ENCODE measurements around the gene AFMID. TPM values are rescaled to one million over a fixed set of nuclear protein-coding genes. Genes with fewer than 3 reads are reported as not detected.
"Not testable (repeated sequence)": the region's sequence is repeated elsewhere in the genome, so short reads cannot be mapped to it uniquely, and the experiment has no call there.

Gene AFMID, protein sequence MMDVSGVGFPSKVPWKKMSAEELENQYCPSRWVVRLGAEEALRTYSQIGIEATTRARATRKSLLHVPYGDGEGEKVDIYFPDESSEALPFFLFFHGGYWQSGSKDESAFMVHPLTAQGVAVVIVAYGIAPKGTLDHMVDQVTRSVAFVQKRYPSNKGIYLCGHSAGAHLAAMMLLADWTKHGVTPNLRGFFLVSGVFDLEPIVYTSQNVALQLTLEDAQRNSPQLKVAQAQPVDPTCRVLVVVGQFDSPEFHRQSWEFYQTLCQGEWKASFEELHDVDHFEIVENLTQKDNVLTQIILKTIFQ
- 10 to 100 TPM; 50.4 to 82.3 (median 60.4) TPM for polyA plus RNA-seq (ENCODE audit: insufficient read length in 4 of 4)

DNA sequence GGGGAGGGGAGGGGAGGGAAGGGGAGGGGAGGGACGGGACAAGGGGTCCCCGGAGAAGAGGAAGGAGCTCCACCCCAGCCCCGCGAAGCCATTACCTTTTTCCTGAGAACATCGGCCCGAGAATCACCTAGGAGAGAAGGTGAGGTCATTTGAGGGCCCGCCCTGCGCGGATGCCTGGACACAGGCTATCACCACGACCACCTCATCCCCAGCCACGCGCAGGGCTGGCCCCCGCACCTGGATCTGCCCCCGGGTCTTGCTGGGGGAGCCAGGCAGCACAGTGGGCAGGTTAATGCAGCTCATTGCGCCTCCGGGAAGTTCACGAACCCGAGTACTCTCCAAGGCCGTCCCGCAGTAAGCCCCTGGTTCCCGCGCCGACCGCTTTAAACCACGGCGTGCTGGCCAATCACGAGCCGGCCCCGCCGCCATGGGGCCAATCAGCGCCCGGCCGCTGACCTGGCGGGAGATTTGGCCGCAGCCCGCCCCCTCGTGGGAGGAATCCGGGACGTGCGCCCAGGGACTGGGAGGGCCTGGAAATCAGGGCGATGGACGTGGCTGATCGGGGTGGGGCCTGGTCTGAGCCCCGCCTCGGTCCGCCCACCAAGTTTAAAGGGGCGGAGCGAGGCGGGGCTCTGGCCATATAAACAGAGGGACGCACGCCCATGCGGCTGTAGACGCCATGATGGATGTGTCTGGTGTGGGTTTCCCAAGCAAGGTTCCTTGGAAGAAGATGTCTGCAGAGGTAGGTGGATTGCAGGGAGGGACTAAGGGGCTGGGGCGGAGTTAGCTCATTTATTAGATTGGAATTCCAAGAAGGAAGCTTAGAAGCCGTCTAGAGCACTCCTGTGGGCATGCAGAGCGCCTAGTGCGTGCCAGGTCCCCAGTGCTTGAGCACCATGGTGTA, at the start of gene AFMID, which contains the start of gene TK1:
Gene AFMID (plus strand): TSS at position 671 of the 904 bp plus-strand sequence. CDS start 9 bp downstream, at position 680.
Gene TK1 (minus strand): TSS at position 361 of the 904 bp plus-strand sequence. CDS start 58 bp downstream, at position 303.
- peak; percentile 84 to 94 (median 91) for DNase-seq (ENCODE audit: low read depth in 4 of 4, low spot score in 3 of 4)

GRCh38 chr17:78137392-78138203, 49.6 kb upstream of the AFMID start:
- DNase-seq (ENCODE audit: low read depth in 4 of 4, low spot score in 3 of 4), result no peak

DNA sequence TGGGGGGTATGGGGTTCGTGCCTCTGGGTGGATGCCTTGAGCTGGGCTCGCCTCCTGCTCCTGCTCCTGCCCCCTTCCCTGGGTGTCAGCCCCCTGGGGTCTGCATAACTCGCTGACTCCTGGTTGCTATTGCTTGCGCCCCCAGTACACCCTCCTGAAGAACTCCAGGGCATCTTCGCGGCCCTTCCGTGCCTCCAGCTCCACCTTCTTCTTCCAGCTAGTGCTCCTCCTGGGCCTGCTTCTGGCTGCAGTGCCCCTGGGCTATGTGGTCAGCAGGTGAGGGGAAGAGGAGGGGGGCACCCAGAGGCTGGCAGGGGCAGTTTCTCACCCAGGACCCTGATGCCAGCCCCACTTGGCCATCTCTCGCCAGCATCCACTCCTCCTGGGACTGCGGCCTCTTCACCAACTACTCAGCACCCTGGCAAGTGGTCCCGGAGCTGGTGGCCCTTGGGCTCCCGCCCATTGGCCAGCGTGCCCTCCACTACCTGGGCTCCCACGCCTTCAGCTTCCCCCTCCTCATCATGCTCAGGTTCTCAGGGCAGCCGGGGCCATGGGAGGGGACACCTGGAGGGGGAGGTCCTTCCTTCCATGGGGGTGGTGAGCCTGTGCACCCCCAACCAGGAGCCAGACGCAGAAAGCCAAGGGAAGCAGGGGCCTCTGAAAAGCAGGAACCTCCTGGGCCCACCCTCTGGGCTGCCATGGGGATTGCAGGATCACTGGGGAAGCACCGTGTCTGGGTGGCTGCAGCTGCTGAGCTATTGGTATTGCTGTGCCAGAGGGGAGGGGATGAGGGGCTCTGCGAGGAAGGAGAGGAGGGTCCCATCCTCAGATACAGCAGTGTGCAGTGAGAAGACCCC, 48.7 kb upstream of the AFMID start:
- DNase-seq (ENCODE audit: low read depth in 4 of 4, low spot score in 3 of 4), result no peak

- DNase-seq (ENCODE audit: low read depth in 4 of 4, low spot score in 3 of 4), result not testable (repeated sequence)
Measured at GRCh38 chr17:78139861-78140168, 47.3 kb upstream of the AFMID start.

GRCh38 chr17:78140169-78141051, 46.8 kb upstream of the AFMID start:
- peak in 1 of 4 donors; percentile 63 for DNase-seq (ENCODE audit: low read depth in 4 of 4, low spot score in 3 of 4)

- DNase-seq (ENCODE audit: low read depth in 4 of 4, low spot score in 3 of 4), result no peak
Measured at GRCh38 chr17:78141437-78142118, 45.6 kb upstream of the AFMID start.

DNA sequence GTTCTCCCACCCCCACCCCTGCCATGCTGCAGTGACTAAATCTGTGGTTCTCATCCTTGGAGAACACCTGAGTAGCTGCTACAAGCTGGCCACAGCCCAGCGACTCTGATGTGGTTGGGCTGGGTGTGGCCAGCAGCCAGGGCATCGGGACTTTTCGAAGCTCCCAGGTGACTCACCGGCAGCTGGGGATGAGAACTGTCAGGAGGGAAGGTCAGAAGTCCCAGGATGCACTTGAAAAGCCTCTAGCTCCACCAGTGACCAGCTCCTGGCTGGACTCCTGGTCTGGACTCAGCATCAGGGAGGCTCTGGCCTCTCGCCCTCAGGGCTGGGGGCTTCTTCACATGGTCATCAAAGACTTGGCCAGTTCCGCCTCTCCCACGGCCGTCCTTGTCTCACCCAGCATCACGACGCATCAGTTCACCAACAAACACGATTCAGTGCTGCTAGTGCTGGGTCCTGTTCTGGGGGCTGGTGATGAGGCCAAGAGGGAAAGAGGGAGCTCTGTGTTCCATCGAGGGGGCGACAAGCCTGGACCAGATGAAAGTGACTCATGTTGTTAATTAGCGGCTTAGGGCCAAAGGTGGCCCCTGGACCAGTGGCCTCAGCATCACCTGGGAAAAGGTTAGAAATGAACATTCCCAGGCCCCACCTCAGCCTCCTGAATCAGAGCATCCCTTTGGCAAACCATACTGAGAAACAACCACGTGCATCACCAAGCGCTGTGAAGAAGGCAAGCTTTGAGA, 44.9 kb upstream of the AFMID start:
- no peak for DNase-seq (ENCODE audit: low read depth in 4 of 4, low spot score in 3 of 4)

- DNase-seq (ENCODE audit: low read depth in 4 of 4, low spot score in 3 of 4), result no peak
Measured at GRCh38 chr17:78143214-78144146, 43.7 kb upstream of the AFMID start.

GRCh38 chr17:78144147-78144719, 42.9 kb upstream of the AFMID start:
- peak in 1 of 4 donors; percentile 68 for DNase-seq (ENCODE audit: low read depth in 4 of 4, low spot score in 3 of 4)

GRCh38 chr17:78144736-78145641, 42.2 kb upstream of the AFMID start:
- DNase-seq (ENCODE audit: low read depth in 4 of 4, low spot score in 3 of 4), result no peak

DNA sequence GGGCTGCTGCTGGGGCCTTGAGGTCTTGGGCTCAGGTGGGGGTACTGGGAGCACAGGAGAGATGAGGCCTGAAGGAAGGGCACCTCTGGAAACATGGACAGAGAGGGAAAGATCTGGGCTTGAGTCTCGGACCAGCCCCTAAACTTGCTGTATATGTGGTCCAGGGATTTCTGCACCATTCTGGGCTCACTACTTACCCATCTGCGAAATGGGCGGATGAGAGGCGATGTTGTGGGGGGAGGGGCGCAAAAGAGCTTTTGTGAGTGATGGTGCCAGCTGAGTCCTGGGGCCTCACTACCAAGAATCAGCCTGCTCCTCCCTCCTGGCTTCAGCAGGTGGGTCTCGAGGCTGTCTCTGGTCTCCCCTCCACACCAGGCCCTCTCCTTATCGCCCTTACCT, 40.7 kb upstream of the AFMID start:
- no peak for DNase-seq (ENCODE audit: low read depth in 4 of 4, low spot score in 3 of 4)

GRCh38 chr17:78146881-78147280, 40.3 kb upstream of the AFMID start:
- DNase-seq (ENCODE audit: low read depth in 4 of 4, low spot score in 3 of 4), result no peak

- no peak for DNase-seq (ENCODE audit: low read depth in 4 of 4, low spot score in 3 of 4)
Measured at GRCh38 chr17:78147315-78147998, 39.7 kb upstream of the AFMID start.

GRCh38 chr17:78148286-78149016, 38.7 kb upstream of the AFMID start:
- DNase-seq (ENCODE audit: low read depth in 4 of 4, low spot score in 3 of 4), result no peak
